ENCODE results near the gene TLE4.
"Not testable (repeated sequence)": the region's sequence is repeated elsewhere in the genome, so short reads cannot be mapped to it uniquely, and the experiment has no call there.

The TLE4 gene

DNA sequence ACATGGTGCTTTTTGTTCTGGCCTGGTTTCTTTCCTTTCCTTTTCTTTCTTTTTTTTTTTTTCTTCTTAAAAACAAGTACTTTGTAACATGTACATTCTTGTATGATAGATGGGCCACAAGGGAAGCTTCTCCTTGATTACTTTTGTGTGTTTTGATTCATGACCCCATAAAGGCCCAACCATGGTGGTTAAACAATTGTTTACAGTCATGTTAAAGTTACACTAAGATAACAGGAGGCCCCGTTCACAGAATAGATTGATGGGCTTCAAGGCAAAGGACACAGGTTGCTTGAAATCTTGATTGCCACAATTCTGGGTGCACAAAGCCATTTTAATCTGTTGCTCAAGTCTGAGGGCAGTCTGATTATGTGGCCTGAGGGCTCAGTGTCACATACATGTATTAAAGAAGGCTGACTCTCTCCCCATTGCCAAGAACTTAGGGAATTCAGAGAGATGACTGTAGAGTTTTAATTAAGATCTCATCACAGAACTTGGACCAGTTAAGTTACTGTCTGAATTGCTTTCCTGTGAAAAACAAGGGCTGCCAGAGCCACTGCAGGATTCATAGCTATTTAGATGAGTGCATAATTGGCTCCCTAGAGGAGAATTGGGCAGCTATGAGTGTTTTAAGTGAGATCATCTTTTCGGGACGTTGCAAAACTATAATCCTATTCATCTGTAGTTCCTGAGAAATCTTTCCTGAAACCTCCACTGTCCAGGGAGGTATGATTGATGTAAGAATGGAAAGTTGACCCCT, 163.4 kb downstream of the TLE4 start:
- DNase-seq (ENCODE audit: low read depth, low spot score) = no peak

DNA sequence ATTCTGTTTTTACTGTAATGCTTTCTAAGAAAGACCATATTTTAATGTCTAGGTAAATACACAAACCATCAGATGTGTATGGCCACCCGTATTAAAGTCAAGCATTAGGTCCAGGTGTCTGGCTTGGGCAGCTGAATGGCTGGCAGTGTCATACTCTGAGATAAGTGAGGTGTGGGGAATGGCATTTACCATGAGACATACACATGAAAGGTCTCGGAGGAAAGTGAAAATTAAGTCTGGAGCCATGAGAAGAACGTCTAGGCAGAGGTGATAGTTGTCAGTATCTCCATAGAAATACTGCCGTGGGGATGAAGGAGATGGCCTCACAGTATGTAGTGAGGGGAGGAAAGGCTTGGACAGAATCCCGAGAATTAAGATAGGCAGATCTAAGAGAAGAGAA, 164.3 kb downstream of the TLE4 start:
- DNase-seq (ENCODE audit: low read depth, low spot score) = no peak

DNA sequence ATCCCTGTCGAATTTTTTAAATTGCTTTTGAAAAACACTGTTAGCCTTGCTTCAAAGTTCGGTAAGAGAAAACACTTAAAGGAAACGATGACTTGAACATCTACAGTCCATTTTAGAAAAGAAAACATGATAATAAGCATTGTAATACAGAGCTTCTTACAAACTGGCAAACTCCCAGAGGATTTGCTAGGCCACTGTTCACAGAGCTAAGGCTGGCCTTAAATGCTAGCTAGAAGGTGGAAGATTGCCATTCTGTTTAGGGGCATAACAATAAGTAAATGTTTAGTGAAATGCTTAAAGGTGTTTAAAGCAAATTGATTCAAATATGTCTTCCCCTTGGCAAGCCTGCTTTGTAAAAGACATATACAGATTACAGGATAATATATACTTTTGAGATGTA, 169.6 kb downstream of the TLE4 start:
- no peak for DNase-seq (ENCODE audit: low read depth, low spot score)

DNA sequence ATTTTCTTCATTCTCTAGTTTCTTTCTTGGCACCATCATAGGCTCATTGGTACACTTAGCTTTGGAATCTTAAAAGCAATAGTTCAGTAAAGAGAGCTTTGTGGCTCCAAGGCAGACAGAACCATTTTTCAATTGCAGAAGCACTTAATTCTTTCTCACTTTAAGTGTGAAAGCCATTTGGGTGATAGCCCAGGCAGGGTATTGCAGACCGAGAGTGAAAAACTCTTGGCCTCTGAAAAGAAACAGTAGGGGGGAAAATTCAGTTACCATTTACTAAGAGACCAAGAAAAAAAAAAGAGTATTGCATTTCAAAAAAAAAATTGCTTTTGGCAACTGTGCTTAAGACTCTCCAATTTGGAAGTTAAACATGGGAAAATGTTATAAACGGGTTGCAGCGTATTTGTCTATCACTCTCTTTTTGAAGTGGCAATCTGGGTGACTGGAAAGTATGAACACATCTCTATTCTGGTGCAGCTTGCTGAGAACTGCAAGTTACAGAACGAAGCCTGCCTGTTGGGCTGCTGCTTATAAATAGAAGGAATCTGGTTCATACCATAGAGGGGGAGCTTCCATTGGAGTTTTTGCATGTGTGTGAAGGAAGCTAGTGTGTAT, 170.5 kb downstream of the TLE4 start:
- no peak for DNase-seq (ENCODE audit: low read depth, low spot score)

DNA sequence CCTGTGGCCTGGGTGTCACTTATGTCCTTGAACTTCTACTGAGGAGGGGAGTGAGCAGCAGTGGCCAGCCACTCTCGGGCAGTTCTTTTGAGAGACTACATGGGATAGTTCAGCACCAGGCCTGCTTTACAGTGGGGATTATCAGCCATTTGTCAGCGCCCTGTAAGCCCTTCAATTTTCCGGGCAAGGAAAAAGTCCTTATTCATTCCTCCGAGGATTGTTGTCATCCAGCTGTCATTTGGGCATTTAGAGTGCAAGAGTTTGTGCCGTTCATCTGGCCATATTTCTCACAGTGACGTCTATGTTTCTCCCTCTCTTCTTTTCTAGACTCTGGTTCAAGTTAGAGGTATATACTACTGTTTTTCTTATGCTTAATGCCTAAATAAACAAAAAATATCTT, 172.8 kb downstream of the TLE4 start:
- no peak for DNase-seq (ENCODE audit: low read depth, low spot score)

DNA sequence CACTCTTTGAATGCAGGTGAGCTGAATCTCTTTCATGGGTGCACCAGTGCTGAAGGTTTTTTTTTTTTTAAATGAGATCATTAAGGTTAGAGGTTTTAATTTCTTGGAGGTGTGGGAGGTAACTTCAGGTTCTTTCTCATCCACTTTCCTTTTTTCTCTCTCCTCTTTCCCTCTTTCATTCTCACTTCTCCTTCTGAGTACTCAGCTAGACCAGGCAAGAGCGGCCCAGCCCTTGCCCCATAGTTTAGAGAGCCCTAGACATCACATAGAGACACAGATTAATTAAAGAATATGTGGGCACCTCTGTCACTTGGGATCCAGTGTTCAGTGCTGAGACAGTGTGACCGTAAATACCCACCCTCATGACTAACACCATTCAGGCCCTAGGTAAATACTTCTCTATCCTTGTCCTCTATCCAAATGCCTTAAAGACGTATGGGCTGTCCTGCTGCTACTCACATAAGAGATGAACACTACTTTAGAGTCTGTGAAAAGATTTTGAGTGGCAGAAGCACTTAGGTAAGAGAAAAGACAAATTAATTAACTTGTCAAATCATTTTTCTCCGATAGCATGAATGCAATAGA, 174.1 kb downstream of the TLE4 start:
- DNase-seq (ENCODE audit: low read depth, low spot score) = no peak

DNA sequence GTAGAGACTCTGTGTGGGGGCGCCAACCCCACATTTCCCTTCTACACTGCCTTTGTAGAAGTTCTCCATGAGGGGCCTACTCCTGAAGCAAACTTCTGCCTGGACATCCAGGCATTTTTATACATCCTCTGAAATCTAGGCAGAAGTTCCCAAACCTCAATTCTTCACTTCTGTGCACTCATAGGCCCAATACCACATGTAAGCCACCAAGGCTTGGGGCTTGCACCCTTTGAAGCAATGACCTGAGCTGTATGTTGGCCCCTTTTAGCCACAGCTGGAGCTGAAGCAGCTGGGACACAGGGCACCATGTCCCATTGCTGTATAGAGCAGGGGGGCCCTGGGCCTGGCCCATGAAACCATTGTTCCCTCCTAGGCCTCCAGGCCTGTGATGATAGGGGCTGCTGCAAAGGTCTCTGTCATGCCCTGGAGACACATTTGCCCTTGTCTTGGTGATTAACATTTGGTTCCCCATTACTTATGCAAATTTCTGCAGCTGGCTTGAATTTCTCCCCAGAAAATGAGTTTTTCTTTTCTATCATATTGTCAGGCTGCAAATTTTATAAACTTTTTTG, 180.2 kb downstream of the TLE4 start:
- not testable (repeated sequence) for DNase-seq (ENCODE audit: low read depth, low spot score)

DNA sequence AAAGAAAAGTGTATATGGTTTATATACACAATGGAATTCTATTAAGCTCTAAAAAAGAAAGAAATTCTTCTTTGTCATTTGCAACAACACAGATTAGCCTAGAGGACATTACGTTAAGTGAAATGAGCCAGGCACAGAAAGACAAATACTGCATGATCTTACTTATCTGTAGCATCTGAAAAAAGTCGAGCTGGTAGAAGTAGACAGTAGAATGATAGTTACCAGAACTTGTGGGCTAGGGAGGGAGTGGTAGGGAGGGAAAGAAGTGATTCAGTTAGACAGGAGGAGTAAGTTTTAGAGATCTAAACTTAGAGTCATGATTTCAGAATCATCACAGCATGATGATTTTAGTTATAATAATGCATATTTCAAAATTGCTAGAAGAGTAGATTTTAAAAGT, 184.6 kb downstream of the TLE4 start:
- DNase-seq (ENCODE audit: low read depth, low spot score) = no peak

DNA sequence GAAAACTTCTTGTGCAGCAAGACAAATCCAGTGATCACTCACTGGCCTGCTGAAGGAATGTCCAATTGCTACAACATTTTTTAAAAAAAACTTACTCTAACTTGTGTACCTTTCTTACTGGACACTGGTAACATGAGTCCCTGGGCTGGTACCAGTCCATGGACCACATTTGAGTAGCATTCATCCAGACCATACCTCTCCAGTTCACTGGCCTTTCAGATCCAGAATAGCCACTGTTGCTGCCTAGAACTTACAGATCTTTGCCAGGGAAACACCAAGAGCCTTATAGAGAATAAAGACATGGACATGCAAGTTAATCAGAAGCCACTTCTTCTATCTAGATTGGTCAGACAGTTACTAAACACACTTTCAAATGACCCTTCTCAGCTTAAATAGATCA, 185.3 kb downstream of the TLE4 start:
- DNase-seq (ENCODE audit: low read depth, low spot score) = no peak

DNA sequence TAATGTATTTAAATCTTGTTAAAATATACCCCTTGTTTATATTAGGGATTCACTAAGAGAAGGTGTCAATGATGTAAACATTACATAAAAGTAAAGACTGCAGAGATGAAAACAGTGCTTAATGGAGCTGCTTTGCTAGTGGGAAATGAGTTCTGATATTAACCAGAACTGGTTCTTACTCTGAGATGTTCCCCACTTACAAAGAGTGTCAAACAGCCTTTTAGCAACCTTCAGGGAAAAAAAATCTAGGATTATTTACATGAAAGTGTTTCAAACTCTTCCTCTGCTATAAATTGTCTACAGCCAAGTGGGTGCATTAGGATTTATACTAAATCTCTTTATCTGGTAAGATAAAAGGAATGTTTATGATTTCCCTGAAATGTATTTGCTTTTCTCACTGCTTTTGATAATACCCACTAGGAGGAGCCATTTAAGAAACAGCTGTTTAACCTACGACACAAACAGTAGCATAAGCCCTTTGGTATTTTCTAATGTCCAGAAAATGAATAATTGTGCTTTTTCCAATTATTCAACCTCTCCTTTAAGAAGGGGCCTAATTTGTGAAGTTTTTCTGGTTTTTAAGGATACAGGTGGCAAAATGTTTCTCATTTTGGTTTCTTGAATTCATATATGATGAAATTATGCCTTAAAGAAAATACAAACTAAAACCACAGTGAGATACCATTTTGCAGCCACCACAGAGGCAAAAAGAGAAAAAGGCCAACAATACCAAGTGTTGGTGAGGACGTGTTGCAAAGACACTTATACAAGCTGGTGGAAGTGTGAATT, 186.3 kb downstream of the TLE4 start:
- no peak for DNase-seq (ENCODE audit: low read depth, low spot score)

DNA sequence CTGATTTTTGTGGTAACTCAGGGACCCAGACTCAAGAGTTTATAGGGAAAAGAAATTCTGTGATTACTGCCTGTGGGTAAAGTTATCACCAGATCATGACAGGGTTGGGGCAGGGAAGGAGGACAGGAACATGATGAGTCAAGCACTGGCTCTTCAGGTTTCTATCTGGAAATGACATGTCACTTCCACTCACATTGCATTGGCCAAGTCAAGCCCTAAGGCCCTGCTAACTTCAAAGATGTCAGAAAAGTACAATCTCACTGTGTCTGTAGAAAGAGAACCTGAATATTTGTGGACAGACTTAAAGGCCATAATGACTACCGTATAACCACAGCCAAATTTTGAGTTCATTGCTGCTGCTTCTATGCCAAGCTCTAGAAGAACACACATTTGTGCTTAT, 187.7 kb downstream of the TLE4 start:
- DNase-seq (ENCODE audit: low read depth, low spot score) = no peak

DNA sequence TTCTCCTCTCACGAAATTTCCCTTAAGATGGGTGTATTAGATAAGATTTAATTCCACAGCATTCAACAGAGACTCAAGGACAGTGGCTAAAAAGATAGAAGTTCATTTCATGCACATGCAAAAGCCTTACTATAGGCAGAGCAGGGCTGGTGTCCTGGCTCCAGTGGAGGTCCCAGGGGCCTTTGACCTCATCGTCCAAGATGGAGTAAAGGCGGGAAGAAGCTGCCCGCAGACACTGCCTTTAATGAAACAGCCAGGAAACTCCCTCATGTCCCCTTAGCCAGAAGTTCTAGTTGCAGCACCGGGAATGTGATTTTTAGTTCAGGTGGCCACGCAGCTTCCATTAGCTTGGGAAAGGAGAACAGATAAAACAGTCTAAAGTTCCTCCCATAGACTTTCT, 190.3 kb downstream of the TLE4 start:
- no peak for DNase-seq (ENCODE audit: low read depth, low spot score)

DNA sequence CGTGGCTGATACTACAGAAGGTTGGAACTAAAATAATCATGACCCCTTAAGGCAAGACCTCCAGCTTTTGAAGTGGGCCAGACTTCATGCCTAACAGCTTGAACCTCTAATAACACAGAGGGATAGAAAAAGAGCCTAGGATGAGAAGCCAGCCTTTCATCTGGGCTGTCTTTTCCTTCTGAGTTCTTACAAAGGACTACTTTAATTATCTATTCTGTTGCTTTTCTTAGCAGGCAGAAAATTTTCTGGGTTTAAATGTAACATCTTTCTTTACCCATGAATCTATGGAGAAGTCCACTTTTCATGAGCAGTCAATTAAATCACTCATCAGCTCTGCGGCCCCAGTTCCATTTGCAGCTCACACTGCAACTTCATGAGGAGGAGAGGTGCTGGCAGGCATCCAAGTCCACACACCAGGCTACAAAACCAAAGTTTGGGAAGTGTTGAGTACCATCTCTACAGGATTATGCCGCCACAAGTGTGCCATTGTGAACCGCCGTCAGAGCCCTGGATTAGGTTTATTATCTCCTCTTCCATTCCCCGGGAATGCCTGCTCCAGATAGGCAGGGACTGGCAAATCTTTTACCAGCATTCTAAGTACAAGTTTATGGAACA, 192.0 kb downstream of the TLE4 start:
- no peak for DNase-seq (ENCODE audit: low read depth, low spot score)

DNA sequence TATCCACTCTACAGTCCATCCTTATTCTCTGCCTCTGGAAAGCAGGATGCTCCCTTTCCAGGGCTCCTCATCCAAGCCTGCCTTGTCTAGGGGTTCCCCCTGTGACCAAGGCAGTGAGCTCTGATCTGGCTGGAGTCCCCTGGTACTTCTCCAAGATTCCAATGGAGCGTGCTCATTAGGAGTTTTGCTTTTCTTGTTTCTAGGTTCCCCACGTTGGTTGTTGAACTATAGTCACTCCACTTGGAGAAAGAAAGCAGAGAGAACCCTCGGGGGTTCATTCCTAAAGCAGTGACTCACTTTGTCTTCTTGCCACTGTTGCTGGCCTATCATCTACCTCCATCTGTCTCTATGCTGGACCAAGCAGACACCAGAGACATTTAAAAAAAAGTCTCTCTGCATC, 192.6 kb downstream of the TLE4 start:
- no peak for DNase-seq (ENCODE audit: low read depth, low spot score)

DNA sequence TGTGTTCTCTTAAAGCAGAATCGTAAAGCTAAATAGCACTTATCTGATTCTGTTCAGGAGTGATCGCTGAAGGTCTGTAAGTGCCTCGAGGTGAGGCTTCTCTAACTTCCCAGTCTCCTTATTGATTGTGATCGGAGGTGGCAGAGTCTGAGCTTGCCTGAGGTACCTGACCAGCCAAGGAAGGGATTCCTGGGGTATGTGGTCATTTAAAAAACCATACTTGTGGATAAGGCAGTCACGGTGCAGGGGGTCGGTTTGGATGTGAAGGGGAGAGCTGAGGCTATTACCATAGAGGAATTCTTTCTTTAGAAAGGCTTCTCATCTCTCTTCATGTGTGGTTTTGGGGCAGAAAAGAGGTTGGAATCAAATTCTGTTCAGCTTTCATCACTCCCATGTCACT, 193.7 kb downstream of the TLE4 start:
- DNase-seq (ENCODE audit: low read depth, low spot score) = no peak

DNA sequence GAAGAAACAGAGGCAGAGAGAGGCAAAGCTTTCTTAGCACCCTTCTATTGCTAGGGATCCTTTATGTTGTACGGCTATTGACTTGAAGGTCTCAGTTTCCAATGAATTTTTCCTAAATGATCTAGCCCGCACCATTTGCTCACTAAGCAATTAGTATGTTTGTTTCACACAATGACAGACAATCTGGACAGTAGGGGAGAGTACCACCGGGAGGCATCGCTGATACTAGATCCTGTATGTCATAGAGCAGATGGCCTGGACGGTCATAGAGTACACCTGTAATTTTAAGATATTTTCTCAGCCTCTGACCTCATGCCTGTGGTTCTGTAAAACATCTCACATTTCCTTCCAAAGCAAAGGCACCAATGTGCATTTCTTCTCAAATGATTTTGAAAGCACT, 194.3 kb downstream of the TLE4 start:
- DNase-seq (ENCODE audit: low read depth, low spot score) = no peak

DNA sequence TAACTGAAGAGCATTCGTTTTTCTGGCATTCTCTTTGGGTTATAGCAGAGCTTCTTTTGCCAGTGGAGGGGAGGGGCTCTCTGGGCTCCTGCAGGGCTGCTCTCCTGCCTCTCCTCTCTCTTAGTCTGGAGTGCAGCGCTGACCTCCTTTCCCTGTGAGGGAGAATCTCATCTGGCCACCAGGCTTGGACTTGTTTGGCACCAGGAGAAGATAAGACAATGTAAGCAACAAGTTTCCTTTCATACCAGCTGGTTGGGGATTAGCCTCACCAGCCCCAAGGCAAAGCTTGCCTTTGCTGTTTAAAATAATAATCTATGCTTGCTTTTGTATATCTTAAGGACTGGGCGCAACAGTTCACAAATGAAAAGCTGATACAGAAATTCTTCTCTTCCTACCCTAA, 196.4 kb downstream of the TLE4 start:
- no peak for DNase-seq (ENCODE audit: low read depth, low spot score)

DNA sequence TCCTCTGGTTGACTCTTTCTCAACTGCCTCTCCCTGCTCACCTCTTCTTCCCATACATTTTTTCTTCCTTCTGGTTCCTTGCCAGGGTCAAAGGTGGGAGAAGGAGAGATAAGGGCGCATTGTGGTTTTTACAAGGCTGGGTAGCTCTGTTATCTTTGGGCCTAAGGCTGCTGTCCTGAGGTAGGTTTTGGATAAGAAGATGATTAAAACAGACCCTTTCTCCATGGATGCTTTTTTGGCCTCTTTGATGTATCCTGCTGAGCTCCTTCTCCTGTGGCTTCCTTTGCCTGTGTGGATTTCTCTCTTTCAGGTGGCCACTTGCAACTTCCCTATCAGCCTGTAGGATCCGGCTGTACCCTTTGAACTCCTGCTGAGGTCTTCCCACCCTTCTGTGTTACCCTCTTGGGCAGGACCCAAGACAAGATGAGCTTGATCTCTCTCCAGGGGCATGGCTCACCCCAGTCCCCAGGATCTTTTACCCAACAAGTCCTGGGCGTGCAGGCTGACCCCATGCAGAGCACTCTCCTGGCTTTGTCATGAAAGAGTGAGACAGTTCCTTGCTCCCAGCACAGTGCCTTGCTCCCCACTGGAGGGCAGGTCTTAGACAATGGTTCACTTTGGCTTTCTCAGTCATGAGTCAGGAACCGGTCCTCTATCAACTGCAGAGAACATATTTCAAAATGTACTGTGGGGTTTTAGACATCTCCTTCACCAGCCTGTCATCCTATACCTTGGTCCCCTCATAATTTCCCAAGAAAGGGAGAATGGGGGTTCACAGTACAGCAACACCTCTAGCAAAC, 197.9 kb downstream of the TLE4 start:
- no peak for DNase-seq (ENCODE audit: low read depth, low spot score)

DNA sequence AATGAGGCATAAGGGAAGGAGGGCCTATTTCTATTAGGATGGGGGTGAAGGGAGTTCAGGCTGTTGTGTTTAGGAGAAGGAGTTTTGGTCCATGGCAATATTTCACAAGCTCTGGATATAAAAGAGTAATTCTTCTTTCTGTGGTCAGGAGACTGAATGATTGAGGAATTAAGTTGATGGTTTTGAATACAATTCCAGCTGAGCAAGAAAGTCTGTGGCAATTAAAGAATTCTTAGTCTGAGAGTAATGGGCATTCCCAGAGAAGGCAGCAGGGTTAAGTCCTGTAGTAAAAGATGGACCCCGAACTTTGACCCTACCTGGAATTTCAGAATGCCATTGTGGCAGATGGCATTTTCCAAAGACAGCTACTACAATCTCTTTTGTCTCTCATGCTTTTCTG, 202.6 kb downstream of the TLE4 start:
- DNase-seq (ENCODE audit: low read depth, low spot score) = no peak

All from activated CD4-positive, CD25-positive, alpha-beta regulatory T cell treated with anti-CD3 and anti-CD28 coated beads, Interleukin-2, amount 50 U/mL, for 16 hours (primary cell).